GM18511 (cell line): ENCODE results near the gene PCP4.
"Not testable (repeated sequence)": the region's sequence is repeated elsewhere in the genome, so short reads cannot be mapped to it uniquely, and the experiment has no call there.

Source experiments
- ATAC-seq: cut with Tn5 transposase; IDR thresholded peaks from one replicate; pipeline ENCODE4 v1.9.1; 2021; ENCODE audit warnings: mild to moderate bottlenecking, moderate library complexity; ENCODE audit not compliant: unreplicated experiment

PCP4 gene

GRCh38 chr21:39863111-39863510 is 4.1 kb upstream of the PCP4 start:
- ATAC-seq = no peak

- ATAC-seq = no peak
Observed at GRCh38 chr21:39866093-39866492, 1.1 kb upstream of the PCP4 start.

- no peak for ATAC-seq
Observed at GRCh38 chr21:39869141-39869818, 2.0 kb downstream of the PCP4 start.

GRCh38 chr21:39873687-39874086 is 6.4 kb downstream of the PCP4 start:
- no peak for ATAC-seq

GRCh38 chr21:39874206-39874605 is 7.0 kb downstream of the PCP4 start:
- ATAC-seq = no peak

GRCh38 chr21:39874759-39875158 is 7.5 kb downstream of the PCP4 start:
- ATAC-seq = no peak

GRCh38 chr21:39881661-39882060 is 14.4 kb downstream of the PCP4 start:
- ATAC-seq = no peak

- ATAC-seq = no peak
Observed at GRCh38 chr21:39882151-39882838, 15.1 kb downstream of the PCP4 start.

GRCh38 chr21:39882839-39883195 is 15.6 kb downstream of the PCP4 start:
- ATAC-seq = no peak

GRCh38 chr21:39885119-39885848 is 18.0 kb downstream of the PCP4 start:
- ATAC-seq = no peak

GRCh38 chr21:39888848-39889247 is 21.6 kb downstream of the PCP4 start:
- no peak for ATAC-seq

- no peak for ATAC-seq
Observed at GRCh38 chr21:39891111-39891510, 23.9 kb downstream of the PCP4 start.

GRCh38 chr21:39891863-39892262 is 24.6 kb downstream of the PCP4 start:
- not testable (repeated sequence) for ATAC-seq

GRCh38 chr21:39900491-39900890 is 33.3 kb downstream of the PCP4 start:
- ATAC-seq = no peak

- no peak for ATAC-seq
Observed at GRCh38 chr21:39900911-39901310, 33.7 kb downstream of the PCP4 start.

- ATAC-seq = no peak
Observed at GRCh38 chr21:39902986-39903385, 35.7 kb downstream of the PCP4 start.

GRCh38 chr21:39904457-39904856 is 37.2 kb downstream of the PCP4 start:
- ATAC-seq = no peak

GRCh38 chr21:39908265-39908923 is 41.2 kb downstream of the PCP4 start:
- no peak for ATAC-seq

GRCh38 chr21:39911286-39912199 is 44.3 kb downstream of the PCP4 start:
- ATAC-seq = no peak

- no peak for ATAC-seq
Observed at GRCh38 chr21:39913706-39914305, 46.6 kb downstream of the PCP4 start.
